Measurements from ENCODE around the gene CD40.

DNA sequence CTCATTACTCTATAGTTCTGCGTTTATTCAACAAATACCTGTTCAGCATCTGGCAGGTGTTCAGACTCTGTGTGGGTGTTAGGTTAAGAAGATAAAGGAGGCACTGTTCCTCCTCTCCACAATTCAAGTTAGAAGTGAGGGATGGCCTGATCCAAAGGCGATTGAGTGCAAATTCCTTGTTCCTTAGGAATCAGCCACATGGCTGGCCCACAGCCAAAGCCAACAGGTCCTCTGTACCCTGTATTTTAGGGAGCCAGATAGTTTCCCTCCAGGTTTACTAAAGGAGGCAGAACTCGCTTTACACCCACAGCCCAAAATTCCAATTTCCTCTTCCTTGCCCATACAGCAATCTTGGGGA is 5.0 kb upstream of the CD40 start:
- no peak for TF ChIP-seq HDAC2 (IDR thresholded peaks at IDR 0.05)
- TF ChIP-seq CTCF (IDR thresholded peaks at IDR 0.05) = no peak
- TF ChIP-seq ELK1 (IDR thresholded peaks at IDR 0.05; ENCODE audit: low read depth, low read length) = no peak
- TF ChIP-seq EP300 (IDR thresholded peaks at IDR 0.05) = no peak
- TF ChIP-seq MAZ (IDR thresholded peaks at IDR 0.05; ENCODE audit: borderline replicate concordance, low read depth, low read length) = no peak
- TF ChIP-seq HEYL (CRISPR knock-in tag; IDR thresholded peaks at IDR 0.05) = no peak
- no peak for TF ChIP-seq NR3C1 (IDR thresholded peaks at IDR 0.05)
- TF ChIP-seq PHF8 (IDR thresholded peaks at IDR 0.05; ENCODE audit: borderline replicate concordance, low read depth) = no peak
- no peak for TF ChIP-seq RNF2 (IDR thresholded peaks at IDR 0.05; ENCODE audit: borderline replicate concordance, low read depth)
- TF ChIP-seq CHD2 (IDR thresholded peaks at IDR 0.05; ENCODE audit: low read length, partially characterized antibody) = no peak
- TF ChIP-seq, protein P1, sequence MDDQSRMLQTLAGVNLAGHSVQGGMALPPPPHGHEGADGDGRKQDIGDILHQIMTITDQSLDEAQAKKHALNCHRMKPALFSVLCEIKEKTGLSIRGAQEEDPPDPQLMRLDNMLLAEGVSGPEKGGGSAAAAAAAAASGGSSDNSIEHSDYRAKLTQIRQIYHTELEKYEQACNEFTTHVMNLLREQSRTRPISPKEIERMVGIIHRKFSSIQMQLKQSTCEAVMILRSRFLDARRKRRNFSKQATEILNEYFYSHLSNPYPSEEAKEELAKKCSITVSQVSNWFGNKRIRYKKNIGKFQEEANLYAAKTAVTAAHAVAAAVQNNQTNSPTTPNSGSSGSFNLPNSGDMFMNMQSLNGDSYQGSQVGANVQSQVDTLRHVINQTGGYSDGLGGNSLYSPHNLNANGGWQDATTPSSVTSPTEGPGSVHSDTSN (IDR thresholded peaks at IDR 0.05) = no peak
- no peak for TF ChIP-seq CEBPB (IDR thresholded peaks at IDR 0.05)

All from A549 (cell line).